ENCODE measurements around the gene SCAI. TPM values are rescaled to one million over a fixed set of nuclear protein-coding genes. Genes with fewer than 3 reads are reported as not detected.

SCAI gene
- total and polyA plus RNA-seq, 9 donors: 3.1 to 13.3 (median 9.2) TPM

DNA sequence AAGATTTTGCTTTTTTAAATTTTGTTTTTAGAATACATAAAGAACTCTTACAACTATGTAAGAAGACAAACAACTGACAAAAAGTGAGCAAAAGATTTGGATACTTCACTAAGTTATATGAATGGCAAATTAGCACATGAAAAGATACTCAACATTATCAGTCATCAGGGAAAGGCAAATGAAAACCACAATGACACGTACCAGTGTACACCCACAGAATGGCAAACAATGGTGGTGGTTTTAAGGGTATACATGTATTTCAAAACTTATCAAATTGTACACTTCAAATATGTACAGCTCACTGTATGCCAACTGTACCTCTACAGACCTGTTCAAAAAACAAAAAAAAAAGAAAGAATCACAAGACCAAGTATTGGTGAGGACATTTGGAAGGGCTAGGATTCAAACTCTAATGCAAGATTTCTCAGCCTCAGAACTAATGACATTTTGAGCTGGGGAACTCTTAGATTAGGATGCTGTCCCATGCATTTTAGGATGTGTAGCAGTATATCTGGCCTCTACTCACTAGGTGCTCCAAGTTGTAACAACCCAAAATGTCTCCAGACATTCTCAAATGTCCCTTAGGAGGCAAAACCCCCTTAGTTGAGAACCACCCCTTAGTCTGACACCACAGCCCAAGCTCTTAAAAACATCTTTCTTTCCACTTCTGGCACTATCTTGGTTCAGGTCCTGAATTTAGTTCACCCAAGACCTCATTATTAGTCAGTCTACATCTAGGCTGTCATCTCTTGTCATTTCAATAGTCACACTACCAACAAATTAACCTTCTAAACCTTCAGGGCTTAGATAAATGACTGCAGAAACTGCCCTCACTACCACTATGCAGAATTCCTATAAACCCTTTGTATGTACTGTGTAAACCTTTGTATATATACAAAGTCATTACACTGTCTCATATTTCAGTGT lies 9.7 kb downstream of the SCAI start:
- TF ChIP-seq, protein P1, sequence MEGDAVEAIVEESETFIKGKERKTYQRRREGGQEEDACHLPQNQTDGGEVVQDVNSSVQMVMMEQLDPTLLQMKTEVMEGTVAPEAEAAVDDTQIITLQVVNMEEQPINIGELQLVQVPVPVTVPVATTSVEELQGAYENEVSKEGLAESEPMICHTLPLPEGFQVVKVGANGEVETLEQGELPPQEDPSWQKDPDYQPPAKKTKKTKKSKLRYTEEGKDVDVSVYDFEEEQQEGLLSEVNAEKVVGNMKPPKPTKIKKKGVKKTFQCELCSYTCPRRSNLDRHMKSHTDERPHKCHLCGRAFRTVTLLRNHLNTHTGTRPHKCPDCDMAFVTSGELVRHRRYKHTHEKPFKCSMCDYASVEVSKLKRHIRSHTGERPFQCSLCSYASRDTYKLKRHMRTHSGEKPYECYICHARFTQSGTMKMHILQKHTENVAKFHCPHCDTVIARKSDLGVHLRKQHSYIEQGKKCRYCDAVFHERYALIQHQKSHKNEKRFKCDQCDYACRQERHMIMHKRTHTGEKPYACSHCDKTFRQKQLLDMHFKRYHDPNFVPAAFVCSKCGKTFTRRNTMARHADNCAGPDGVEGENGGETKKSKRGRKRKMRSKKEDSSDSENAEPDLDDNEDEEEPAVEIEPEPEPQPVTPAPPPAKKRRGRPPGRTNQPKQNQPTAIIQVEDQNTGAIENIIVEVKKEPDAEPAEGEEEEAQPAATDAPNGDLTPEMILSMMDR (IDR thresholded peaks at IDR 0.05): no peak
- no peak for TF ChIP-seq POLR2A (IDR thresholded peaks at IDR 0.05)
- TF ChIP-seq EP300 (IDR thresholded peaks at IDR 0.05): no peak
- Histone ChIP-seq H3K36me3 (no peaks in the 10 kb centered on the region), H3K4me1 (ENCODE audit: insufficient read depth) (no peaks in the 10 kb centered on the region), H3K9me3 (no peaks in the 10 kb centered on the region), H3K27me3 (no peaks in the 10 kb centered on the region), H3K27ac (no peak overlapping the region), H3K4me3 (no peak overlapping the region)
- intact Hi-C loops (cut with DNase I): no loop called here
- WGBS, 3 donors: 92 to 95% (median 94%) methylated on average over 1 of the region's 1 CpG
- DNase-seq: no peak

GRCh38 chr9:125131778-125132177 lies 11.6 kb downstream of the SCAI start:
- Histone ChIP-seq H3K27me3 (no peaks in the 10 kb centered on the region), H3K36me3 (no peaks in the 10 kb centered on the region), H3K27ac (no peak overlapping the region), H3K4me1 (ENCODE audit: insufficient read depth) (no peaks in the 10 kb centered on the region), H3K9me3 (no peaks in the 10 kb centered on the region), H3K4me3 (no peak overlapping the region)
- TF ChIP-seq, protein P1 (IDR thresholded peaks at IDR 0.05): no peak
- TF ChIP-seq POLR2A (IDR thresholded peaks at IDR 0.05): no peak
- no peak for TF ChIP-seq EP300 (IDR thresholded peaks at IDR 0.05)
- WGBS, 3 donors: 90 to 94% (median 93%) methylated on average over 6 of the region's 6 CpGs
- no peak for DNase-seq
- intact Hi-C loops (cut with DNase I): no loop called here

DNA sequence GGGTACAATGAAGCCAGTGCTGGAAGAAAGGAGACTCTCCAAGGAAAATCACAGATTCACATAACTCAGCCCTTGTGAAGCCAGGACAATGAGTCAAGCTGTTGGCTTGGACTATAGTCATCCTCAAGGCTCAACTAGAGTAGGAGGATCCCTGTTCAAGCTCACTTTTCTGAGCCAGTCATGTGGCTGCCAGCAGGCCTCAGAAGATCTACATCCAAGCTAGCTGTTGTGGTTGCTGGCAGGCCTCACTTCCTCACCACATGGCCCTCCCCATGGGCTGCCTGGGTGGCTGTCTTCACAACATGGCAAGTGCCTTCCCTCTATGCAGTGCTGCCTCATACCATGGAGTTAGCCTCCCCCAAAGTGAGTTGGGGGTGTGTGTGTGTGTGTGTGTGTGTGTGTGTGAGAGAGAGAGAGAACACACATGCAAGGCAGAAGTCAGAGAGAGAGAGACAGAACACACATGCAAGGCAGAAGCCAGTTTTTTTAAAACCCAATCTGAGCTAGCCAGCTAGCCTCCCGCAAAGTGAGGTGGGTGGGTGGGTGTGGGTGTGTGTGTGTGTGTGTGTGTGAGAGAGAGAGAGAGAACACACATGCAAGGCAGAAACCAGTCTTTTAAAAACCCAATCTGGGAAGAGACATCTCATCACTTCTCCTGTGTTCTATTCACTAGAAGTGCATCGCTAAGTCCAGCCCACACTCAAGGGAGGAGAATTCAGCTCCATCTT lies 17.1 kb downstream of the SCAI start:
- intact Hi-C loops (cut with DNase I): no loop called here
- no peak overlapping the region for H3K27ac ChIP-seq
- H3K4me3 ChIP-seq: no peak overlapping the region
- TF ChIP-seq EP300 (IDR thresholded peaks at IDR 0.05) (no peak), POLR2A (IDR thresholded peaks at IDR 0.05) (no peak)
- TF ChIP-seq, protein P1 (IDR thresholded peaks at IDR 0.05): no peak
- peak; percentile 60 to 73 (median 70) for DNase-seq
- no peaks in the 10 kb centered on the region for H3K36me3 ChIP-seq
- peaks cover 2% of the 10 kb centered on the region for H3K4me1 ChIP-seq (ENCODE audit: insufficient read depth)
- no peaks in the 10 kb centered on the region for H3K27me3 ChIP-seq
- H3K9me3 ChIP-seq: no peaks in the 10 kb centered on the region
- 35 to 65% (median 62%) methylated on average over 2 of the region's 2 CpGs for WGBS, 3 donors

- no peak overlapping the region for H3K4me3 ChIP-seq
- intact Hi-C loops (cut with DNase I): no loop called here
- no peak for DNase-seq
- H3K9me3 ChIP-seq: no peaks in the 10 kb centered on the region
- H3K36me3 ChIP-seq: no peaks in the 10 kb centered on the region
- H3K27ac ChIP-seq: no peak overlapping the region
- H3K4me1 ChIP-seq (ENCODE audit: insufficient read depth): peaks cover 2% of the 10 kb centered on the region
- WGBS, 3 donors: 74 to 86% (median 75%) methylated on average over 7 of the region's 7 CpGs
- no peaks in the 10 kb centered on the region for H3K27me3 ChIP-seq
- no peak for TF ChIP-seq EP300 (IDR thresholded peaks at IDR 0.05)
- TF ChIP-seq, protein P1 (IDR thresholded peaks at IDR 0.05): no peak
- no peak for TF ChIP-seq POLR2A (IDR thresholded peaks at IDR 0.05)
These were observed 17.8 kb downstream of the SCAI start for GRCh38 chr9:125125523-125125922.

All from ovary (tissue), 9 donors.